NCI-H345 (cell line): Measurements from ENCODE around the gene KIF12.
"Not testable (repeated sequence)": the region's sequence is repeated elsewhere in the genome, so short reads cannot be mapped to it uniquely, and the experiment has no call there.

ENCODE experiments used
- DNase-seq: peaks from one replicate; lab custom pipeline; 2025; lab: John Stamatoyannopoulos, UW

Gene KIF12

GRCh38 chr9:114084282-114085073, 14.6 kb downstream of the KIF12 start:
- DNase-seq = no peak

DNA sequence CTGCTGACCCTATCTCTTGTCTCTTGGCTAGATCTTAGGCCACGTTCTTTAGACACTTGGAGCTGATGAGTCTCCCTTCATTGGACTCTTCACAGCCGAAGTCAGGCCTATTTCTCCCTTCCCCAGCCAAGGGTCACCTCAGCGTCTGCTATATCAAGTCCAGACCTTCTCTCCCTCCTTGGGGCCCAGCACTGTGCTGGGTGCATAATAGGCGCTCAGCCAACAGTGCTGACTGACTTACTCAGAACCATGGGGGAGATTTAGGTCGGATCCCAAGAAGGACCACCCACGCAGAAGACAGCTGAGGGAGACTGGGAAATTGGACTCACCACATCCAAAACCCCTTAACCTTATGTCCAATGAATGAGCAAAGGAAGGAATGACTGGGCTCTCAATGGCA, 15.4 kb downstream of the KIF12 start:
- DNase-seq = no peak

DNA sequence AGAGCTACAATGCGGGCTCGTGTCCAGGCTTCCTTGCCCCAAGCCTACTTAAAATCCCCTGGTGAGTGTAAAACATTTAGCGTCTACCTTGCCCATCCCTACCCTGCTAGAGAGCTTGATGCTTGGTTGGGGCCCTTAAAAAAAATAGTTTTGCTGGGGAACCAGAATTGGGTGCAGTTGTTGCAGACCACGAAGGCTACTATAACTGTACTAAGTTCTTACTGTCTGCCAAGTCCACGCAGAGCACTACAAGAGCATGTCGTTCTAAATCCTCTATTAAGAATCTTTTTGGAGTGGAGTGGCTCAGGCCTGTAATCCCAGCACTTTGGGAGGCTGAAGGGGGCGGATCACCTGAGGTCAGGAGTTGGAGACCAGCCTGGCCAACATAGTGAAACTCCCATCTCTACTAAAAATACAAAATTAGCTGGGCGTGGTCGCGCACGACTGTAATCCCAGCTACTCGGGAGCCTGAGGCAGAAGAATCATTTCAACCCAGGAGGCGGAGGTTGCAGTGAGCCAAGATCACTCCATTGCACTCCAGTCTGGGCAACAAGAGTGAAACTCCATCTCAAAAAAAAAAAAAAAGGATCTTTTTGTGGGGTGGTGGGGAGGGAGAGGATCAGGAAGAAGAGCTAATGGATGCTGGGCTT, 16.2 kb downstream of the KIF12 start:
- not testable (repeated sequence) for DNase-seq

GRCh38 chr9:114082017-114082762, 16.9 kb downstream of the KIF12 start:
- peak; percentile 88 for DNase-seq

DNA sequence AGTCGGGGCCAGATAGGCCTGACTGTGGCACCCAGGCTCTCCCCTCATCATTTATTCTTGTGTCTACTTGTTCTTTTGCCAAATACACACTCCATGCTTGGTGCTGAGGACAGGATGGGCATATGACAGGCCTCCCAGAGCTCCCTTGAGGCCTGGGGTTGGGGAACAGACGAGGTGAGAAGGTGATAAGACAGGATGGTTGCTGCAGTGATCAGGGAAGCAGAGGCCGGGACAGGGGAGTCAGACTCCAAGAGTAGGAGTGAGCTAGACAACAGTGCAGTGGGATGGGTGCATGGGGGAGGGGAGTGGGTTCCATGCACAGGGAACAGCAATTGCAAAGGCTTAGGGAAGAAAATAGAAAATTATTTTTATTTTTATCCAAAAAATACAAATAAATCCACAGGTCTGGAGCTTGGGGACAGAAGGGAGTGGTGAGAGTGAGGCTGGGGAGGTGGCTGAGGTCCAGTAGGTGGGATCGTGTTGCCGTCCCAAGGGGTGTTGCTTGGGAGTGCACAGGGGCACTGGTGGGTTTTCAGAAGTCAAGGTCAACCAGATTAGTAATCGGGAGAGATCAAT, 17.6 kb downstream of the KIF12 start:
- DNase-seq = no peak

DNA sequence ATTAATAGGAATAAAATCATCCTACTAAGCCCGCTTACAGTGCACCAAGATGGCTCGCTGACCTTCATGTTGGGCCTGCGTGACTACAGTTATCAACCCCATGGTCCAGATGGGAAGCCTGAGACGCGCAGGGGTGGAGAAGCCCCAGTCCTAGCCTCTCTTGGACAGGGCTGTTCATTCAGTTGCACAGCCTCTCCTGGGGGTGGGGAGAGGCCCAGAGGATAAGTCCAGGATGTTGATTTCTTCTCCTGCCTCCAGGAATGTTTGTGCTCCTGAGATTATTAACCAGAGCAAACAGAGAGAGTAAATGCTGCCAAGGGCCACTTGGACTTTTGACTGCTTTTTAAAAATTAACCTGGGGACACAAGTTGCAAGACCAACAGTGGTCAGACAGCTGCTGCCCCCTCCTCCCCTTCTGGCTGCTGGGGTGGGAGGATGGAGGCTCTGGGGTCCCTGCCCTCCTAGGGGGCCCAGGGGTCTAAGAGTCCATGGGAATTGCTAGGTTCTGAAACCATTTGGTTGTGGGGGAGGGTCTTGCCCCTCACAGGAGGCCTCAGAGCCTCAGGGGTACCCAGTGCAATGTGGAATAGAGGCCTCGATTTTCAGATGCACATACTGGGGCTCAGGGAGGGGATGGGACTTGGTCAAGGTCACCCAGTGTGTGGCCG, 18.2 kb downstream of the KIF12 start:
- no peak for DNase-seq

- no peak for DNase-seq
These were observed 18.8 kb downstream of the KIF12 start for GRCh38 chr9:114080195-114080772.

GRCh38 chr9:114078781-114079156, 20.3 kb downstream of the KIF12 start:
- DNase-seq = no peak

DNA sequence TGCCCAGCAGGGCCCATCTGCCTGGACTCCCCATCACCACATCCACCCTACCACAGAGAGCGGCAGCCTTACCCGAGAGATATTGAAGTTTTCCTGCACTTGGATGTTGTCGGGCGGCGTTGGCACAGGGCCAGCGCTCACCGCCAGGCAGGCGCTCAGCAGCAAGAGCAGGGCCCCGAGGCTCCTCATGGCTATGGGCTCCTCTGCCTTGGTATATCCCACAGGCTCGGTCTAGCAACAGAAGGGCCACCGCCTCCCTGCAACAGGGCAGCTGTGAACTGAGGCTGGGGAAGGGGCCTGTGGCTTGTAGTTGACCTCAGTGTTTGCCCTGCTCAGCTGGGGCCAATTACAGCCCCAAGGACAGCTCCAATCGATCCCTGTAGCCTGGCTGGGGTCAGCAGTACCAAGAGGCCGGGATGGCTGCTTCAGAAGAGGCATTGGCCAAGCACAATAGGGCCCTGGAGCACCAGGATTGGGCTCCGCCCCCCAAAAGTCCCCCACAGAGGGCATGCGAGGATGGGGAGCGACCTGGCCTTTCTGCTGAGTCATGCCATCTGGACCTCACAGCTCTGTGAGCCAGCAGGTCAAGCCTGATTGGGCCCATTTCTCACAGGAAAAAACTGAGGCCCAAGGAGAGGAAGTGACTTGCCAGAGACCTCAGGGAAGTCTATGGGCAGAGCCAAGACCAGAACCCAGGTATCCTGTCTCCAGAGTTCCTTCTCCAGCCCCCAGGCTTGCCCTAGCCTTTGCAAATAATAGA, 20.9 kb downstream of the KIF12 start, which contains the start of gene AMBP:
AMBP (minus strand) TSS at position 280 of the 760 bp plus-strand sequence; CDS start at position 189, 91 bp downstream.
- DNase-seq = peak; percentile 37

GRCh38 chr9:114077162-114077837, 21.8 kb downstream of the KIF12 start:
- no peak for DNase-seq

DNA sequence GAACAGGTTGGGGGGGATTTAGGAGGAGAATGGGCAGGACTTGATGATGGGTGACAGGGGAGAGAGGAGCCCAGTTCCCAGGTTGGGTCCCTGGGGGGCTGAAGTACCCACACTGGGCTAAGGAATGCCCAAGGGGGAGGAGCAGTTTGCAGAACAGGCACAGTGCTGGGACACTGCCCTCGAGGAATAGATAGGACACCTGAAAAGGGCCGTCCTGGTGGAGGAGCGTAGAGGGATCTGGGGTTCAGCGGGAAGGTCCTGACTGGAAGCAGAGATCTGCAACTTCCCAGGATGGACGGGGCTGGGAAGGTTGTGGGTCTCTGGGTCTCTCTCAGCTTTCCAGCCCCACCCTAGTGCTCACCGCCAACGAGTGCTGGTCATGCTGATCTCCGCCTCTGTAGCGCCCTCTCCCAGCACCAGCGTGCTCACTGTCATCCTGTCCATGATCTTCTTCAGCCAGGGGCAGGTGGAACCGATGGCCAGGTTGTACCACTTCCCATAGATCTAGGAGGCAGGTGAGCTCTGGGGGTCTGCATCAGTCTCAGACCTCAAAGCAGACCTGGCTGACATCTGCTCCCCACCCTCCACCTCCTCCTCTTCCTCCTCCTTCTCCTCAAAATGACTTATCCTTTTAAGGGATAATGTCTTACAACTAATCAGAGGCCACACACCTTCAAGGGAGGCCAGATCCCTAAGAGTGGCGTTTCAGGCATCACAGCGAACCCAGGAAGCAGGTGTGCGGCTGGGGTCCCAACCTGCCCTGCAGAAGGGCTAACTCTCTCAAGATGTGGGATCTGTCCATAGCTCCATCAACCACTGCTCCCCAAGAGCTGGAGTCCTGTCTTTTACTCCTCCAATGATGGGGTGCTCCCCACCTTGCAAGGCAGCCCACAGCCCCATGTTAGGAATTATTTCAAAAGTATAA, 22.6 kb downstream of the KIF12 start:
- DNase-seq = no peak

DNA sequence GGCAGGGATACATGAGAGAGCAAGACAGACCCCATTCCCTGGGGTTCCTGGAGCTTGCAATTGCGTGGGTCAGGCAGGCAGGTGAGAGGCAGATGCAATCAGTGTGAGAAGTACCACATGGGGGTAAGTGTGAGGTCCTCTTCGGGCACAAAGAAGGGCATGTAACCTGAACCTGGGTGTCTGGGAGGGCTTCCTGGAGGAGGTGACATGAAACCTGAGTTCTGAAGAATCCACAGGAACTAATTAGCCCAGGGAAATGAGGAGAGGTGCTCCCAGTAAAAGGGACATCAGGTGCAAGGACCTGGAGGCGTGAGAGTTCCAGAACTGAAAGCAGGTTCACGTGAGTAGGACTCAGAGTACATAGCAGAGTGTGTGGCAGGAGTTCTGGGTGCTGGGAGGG, 23.5 kb downstream of the KIF12 start:
- DNase-seq = no peak

- DNase-seq = peak; percentile 92
These were observed 26.6 kb downstream of the KIF12 start for GRCh38 chr9:114072184-114073140.

DNA sequence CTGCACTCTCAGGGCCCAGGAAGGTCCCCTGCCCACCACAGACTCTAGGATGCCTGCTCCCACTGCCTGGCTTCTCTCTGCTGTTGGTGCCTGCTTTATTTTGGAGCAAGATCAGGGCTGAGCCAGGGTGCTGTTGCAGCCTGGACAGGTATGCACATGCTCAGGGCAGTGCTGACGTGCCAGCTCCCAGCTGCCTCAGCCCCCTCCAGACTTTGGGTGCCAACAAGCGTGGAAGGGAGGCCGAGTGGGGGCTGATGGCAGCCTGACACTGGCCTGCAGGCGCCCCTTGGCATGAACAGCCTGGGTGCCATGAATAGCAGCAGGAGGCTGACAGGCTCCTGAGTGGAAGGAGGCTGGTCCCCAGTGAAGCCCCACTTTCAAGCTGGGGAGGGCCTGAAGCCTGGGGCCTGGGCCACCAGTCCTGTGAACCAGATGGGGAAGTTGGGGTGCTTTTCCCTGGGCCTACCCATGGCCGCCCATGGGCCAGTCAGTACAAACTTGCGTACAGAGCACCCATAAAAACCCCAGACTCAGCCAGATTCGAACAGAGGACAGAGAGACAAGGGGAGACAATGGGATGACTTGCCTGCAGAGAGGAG, 27.8 kb downstream of the KIF12 start:
- peak; percentile 5 for DNase-seq

- DNase-seq = no peak
These were observed 28.6 kb downstream of the KIF12 start for GRCh38 chr9:114070188-114071103.

GRCh38 chr9:114069476-114070187, 29.5 kb downstream of the KIF12 start:
- DNase-seq = no peak
